NCI-H2107 (cell line): Measurements from ENCODE around the gene ATOSA.

ENCODE experiments used
- DNase-seq: peaks from one replicate; lab custom pipeline; 2025; lab: John Stamatoyannopoulos, UW

Gene ATOSA

DNA sequence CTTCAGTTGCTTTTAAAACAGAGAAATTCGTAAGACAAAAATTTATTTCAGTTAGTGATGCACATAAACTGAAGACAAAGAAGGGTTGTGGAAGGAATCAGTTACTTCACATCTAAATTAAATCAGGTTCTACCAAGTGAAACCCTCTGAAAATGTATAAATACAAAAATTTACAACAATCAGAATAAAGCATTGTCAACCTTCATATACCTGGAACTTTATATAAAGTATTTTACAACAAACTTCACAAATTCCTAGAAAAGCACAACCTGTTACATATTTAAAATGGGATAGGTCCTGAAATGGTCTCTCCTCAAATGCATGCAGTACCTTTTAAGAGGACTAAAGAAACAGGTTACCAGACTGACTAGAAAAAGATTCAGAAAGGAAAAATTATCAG lies 26.9 kb downstream of the ATOSA start:
- no peak for DNase-seq

DNA sequence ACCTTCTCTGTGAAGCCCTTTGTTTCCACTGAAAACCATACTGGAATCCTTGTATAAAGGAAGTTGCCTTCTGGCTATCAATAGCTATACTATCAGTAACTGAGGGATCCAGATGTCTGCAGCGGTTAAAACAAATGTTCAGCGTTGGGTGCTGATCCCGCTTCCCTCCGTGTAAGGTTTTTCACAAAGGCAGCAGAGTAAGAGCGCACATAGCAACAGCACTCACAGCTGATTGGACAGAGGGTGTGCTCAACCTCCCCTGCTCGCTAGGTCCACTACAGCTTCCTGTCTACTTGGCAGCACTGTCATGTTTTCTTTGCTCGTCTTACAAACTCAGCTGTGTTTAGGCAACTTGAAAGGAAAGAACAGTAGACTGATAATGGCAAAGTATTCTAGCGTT lies 27.3 kb downstream of the ATOSA start:
- no peak for DNase-seq

DNA sequence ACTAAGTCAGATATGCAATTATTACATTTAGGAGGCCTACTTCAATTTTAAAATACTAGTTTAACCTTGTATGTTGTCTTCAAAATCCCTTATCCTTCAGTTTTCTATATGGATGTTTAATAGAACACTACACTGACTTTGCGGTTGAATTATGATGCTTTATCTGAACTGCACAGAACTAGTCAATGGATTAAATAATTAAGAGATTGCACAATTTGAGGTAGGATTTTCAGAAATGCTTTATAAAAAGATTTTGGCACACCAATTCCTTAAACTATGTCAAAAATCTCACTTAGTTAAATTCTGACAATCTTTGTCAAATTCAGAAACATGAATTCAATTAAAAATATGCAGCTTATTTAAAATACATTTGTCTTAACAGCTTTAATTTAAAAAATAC lies 28.1 kb downstream of the ATOSA start:
- no peak for DNase-seq

DNA sequence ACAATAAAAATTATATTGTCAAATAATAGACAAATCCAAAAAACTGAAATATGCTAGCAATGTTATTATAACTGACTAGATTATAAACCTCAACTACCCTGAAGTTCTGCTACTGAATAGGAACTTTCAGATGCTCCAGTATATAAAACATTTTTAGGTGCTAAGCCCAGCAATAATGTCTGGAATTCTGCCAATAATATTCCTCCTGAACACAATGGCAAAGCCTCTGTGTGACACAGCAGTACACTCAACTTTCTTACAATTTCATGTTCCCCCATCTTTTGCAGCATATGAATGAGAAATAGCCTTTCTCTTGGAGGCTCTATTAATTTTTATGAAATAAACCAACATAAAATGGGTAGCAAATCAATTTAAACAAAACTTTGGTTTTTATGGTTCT lies 29.5 kb downstream of the ATOSA start:
- no peak for DNase-seq

DNA sequence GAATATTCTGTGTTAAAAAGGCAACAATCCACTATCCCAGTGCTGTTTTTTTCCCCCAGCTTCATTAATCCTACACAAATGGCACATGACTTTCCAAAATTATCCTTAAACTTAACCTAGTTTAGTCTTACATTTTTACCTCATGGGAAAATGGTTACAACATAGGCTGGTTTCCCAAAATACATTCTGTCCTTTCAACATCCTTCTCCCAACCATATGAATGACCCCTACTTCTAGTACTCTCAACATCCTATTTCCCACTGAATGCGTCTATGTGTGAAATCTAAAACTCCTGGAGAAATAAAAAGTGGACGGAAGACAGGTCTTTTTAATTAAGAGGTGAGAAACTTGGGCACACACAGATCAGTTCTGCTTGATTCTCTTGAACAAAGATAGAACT lies 33.3 kb downstream of the ATOSA start:
- DNase-seq: no peak

DNA sequence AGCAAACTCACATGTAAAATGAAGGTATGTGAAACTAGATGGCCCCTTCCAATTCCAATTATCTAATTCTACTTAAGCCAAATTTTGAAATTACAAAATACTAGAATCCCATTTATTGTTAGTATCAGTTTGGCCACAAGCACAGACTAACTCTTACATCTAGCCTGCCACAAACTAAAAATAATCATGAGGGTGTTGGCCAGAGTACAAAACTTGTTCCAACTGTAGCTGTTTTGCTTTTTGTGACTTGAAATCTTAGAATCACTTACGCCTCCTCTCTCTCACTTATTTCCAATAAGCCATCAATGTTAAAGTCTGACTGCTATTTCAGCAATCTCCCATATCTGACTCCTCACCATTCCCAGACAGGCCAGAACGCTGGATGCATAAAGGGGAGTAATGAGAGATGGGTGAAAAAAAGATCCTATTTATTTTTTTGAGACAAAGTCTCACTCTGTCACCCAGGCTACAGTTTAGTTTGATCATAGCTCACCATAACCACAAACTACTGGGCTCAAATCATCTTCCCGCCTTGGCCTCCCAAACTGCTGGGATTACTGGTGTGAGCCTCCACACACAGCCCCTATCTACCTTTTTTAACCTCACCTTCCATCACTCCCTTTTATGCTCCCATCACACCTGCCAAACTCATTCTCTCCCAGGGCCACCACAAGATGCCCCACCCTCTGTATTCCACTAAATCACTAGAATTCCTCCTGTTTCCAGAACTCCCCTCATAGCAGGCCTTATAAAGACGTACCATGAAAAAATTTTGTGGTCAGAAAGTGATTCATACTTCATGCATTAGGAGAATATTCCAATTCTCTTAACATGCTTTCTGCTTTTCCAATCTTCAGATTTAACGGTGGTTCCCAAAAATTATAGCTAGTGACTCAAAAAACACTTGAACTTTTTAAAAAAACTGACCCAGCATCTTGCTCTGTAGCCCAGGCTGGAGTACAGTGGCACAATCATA lies 36.5 kb downstream of the ATOSA start:
- DNase-seq: no peak

DNA sequence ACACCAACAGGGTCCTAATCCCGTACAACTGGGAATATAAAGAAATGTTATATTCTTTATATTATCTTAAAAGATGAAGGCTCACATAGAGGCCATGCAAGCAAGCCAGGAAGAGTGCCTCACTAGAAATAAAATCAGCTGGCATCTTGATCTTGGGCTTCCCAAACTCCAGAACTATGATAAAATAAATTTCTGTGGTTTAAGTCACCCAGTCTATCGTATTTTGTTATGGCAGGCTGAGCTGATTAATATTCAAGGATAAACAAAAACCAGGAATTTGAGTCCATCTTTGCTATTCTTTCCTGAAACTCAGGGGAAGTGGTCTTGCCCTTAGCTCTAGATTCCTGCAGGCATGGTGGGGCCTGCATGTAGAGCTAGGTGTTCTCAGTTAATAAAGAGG lies 42.7 kb downstream of the ATOSA start:
- no peak for DNase-seq

DNA sequence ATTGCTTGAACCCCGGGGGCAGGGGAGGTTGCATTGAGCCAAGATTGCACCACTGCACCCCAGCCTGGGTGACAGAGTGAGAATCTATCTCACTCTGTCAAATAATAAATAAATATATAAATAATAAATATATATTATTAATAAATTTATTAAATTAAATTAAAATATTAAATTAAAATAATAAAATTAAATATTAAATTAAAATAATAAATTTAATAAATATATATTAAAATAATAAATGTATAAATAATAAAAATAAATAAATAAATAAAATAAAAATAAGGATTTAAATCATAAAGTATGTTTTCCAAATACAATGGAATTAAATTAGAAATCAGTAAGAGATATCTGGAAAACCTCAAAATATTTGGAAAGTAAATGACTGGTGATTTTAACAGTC lies 43.3 kb downstream of the ATOSA start:
- DNase-seq: no peak
